Adrenal gland (tissue), 5 donors: ENCODE data around the gene ZSWIM5.

ENCODE experiments used
- POLR2A ChIP-seq, 2 donors: fragments of 450-650 bp; IDR thresholded peaks; one replicate each; pipeline ENCODE4 v1.6.1; 2017; ENCODE audit warnings: antibody characterized with exemption in 2 of 2, mild to moderate bottlenecking in 2 of 2, moderate library complexity in 1 of 2
- TF ChIP-seq, protein P1 (sequence below), 6 experiments: fragments of 450-650 bp in 4 of 6; fragments of 200-600 bp in 2 of 6; sonication (generic) in 1 of 6; IDR thresholded peaks; 1 replicate in 5 of 6; 2 replicates in 1 of 6; pipeline versions ENCODE4 v1.5.1 to v1.8.0; 2016 to 2021; ENCODE audit warnings: antibody characterized with exemption in 6 of 6, mild to moderate bottlenecking in 2 of 6, moderate library complexity in 1 of 6
- donor health status: DM: no; HTN: no; CAD: no.

DNA sequence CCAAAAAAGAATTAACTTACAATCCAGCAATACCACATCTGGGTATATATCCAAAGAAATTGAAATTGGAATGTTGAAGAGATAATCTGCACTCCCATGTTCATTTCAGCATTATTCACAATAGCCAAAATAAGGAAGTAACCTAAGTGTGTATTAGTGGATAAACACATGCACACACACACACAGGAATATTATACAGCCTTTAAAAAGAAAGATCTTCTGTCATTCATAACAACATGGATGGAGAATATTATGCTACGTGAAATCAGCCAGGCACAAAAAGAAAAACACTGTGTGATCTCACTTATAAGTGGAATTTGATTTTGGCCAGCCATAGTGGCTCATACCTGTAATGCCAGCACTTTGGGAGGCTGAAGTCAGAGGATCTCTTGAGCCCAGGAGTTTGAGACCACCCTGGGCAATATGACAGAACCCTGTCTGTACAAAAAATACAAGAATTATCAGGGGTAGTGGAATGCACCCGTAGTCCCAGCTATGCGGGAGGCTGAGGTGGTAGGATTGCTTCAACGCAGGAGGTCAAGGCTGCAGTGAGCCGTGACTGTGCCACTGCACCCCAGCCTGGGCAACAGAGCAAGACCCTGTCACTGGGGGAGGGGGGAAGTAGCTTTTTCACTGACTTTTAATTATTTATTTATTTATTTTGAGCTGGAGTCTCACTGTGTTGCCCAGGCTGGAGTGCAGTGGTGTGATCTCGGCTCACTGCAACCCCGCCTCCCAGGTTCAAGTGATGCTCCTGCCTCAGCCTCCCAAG, 210.8 kb downstream of the ZSWIM5 start:
- TF ChIP-seq POLR2A (IDR thresholded peaks at IDR 0.05): no peak
- TF ChIP-seq, protein P1, sequence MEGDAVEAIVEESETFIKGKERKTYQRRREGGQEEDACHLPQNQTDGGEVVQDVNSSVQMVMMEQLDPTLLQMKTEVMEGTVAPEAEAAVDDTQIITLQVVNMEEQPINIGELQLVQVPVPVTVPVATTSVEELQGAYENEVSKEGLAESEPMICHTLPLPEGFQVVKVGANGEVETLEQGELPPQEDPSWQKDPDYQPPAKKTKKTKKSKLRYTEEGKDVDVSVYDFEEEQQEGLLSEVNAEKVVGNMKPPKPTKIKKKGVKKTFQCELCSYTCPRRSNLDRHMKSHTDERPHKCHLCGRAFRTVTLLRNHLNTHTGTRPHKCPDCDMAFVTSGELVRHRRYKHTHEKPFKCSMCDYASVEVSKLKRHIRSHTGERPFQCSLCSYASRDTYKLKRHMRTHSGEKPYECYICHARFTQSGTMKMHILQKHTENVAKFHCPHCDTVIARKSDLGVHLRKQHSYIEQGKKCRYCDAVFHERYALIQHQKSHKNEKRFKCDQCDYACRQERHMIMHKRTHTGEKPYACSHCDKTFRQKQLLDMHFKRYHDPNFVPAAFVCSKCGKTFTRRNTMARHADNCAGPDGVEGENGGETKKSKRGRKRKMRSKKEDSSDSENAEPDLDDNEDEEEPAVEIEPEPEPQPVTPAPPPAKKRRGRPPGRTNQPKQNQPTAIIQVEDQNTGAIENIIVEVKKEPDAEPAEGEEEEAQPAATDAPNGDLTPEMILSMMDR (IDR thresholded peaks at IDR 0.05): no peak
